Choroid plexus epithelial cell (primary cell): Measurements from ENCODE around the gene RIPOR3.
"Not testable (repeated sequence)": the region's sequence is repeated elsewhere in the genome, so short reads cannot be mapped to it uniquely, and the experiment has no call there.

Experiments
- DNase-seq: peaks from one replicate; pipeline ENCODE4 v3.0.0-alpha.2; 2010; ENCODE audit warnings: low read depth
- H3K4me3 ChIP-seq: 2 replicates; pipeline ENCODE4 v1.5.1; 2011; ENCODE audit warnings: low read depth, mild to moderate bottlenecking, control low read depth, low read length, moderate library complexity
- TF ChIP-seq, protein P1 (sequence below): conservative IDR thresholded peaks from 2 replicates; pipeline ENCODE4 v1.5.1; 2011; ENCODE audit warnings: low read depth, mild to moderate bottlenecking, control low read depth, inconsistent platforms, low read length, moderate library complexity

Gene RIPOR3

DNA sequence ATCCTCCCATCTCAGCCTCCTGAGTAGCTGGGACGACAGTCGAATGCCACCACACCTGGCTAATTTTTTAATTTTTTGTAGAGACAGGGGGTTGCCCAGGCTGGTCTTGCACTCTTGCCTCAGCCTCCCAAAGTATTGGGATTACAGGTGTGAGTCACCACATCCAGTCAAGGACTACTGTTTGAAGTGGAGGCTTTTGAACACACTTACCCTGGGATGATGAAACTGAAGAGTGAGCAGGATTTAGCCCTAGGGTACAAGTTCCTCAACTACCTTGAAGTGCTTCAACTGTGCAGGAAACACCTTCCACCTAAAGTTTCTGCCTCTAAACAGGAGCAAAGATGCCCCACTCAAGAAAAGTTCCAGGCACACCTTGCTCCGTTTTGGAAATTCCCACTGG lies 24.4 kb upstream of the RIPOR3 start:
- TF ChIP-seq, protein P1, sequence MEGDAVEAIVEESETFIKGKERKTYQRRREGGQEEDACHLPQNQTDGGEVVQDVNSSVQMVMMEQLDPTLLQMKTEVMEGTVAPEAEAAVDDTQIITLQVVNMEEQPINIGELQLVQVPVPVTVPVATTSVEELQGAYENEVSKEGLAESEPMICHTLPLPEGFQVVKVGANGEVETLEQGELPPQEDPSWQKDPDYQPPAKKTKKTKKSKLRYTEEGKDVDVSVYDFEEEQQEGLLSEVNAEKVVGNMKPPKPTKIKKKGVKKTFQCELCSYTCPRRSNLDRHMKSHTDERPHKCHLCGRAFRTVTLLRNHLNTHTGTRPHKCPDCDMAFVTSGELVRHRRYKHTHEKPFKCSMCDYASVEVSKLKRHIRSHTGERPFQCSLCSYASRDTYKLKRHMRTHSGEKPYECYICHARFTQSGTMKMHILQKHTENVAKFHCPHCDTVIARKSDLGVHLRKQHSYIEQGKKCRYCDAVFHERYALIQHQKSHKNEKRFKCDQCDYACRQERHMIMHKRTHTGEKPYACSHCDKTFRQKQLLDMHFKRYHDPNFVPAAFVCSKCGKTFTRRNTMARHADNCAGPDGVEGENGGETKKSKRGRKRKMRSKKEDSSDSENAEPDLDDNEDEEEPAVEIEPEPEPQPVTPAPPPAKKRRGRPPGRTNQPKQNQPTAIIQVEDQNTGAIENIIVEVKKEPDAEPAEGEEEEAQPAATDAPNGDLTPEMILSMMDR: no peak
- no peak for DNase-seq
- H3K4me3 ChIP-seq: no peak overlapping the region

DNA sequence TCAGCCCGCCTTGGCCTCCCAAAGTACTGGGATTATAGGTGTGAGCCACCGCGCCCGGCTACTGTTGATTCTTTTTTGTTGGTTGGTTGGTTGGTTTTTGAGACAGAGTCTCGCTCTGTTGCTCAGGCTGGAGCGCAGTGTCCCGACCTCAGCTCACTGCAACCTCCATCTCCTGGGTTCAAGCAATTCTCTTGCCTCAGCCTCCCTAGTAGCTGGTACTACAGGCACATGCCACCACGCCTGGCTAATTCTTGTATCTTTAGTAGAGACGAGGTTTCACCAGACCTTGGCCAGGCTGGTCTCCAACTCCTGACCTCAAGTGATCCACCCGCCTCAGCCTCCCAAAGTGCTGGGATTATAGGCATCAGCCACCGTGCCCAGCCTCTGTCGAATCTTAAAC lies 23.1 kb upstream of the RIPOR3 start:
- DNase-seq: not testable (repeated sequence)

DNA sequence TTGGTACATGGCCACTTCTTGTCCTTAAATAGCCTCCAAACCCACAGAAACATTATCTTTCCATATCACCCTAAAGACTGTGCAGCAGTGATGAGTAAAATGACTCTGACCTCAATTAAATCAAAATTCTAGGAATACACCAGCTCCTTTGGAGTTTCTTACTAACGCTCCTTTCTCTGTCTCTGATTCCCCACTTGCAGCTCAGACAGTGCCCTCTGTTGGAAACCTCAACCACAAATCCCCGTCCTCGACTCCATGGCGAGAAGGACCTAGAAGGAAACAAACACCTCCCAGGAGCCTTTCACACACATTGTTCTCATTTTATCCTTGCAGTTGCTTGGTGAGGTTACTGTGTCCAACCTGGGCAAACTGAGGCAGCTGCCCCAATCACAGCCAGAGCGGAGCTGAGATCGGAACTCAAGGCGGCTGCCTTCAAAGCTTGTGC lies 22.3 kb upstream of the RIPOR3 start:
- DNase-seq: peak; percentile 85
- no peak overlapping the region for H3K4me3 ChIP-seq

More for the DNA sequence above, 23.1 kb upstream of the RIPOR3 start:
- H3K4me3 ChIP-seq: not testable (repeated sequence)

DNA sequence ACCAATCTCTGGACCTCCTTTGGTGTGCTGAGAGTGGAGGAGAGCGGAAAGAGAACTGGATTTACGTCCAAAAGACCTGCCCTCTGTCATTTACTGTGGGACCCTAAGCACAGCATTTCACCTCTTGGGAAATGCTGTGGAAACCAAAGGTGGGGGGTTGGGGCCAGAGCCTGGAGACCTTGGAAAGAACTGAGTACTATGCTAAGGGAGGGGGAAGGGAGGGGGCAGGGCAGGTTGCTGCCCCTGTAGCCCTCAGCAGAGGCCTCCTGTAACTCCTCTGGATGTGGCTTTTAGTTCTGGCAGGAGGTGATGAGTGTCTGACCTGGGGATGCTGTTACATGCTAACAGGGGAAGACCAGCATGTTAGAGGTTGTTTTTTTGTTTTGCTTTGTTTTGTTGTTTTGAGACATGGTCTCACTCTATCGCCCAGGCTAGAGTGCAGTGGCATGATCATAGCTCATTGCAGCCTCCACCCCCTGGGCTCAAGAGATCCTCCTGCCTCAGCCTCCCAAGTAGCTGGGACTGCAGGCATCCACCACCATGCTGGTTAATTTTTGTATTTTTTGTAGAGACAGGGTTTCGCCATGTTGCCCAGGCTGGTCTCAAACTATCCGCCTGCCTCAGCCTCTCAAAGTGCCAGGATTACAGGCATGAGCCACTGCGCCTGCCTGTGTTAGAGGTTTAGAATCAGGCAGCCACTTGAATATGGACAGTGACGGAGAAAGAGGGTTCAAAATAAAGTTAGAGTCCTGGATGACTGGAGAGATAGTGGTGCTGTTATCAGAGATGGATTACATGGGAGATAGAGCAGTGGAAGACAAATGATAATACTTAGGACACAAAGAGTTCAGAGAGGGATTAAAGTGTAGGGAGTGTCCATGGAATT lies 21.7 kb upstream of the RIPOR3 start:
- H3K4me3 ChIP-seq: no peak overlapping the region
- TF ChIP-seq, protein P1: no peak
- DNase-seq: no peak

More for the DNA sequence above, 22.3 kb upstream of the RIPOR3 start:
- TF ChIP-seq, protein P1: peak; percentile 83

- TF ChIP-seq, protein P1: no peak
- H3K4me3 ChIP-seq: no peak overlapping the region
- DNase-seq: no peak
These were observed 19.9 kb upstream of the RIPOR3 start for GRCh38 chr20:50711113-50711825.

- no peak overlapping the region for H3K4me3 ChIP-seq
- TF ChIP-seq, protein P1: no peak
- DNase-seq: peak; percentile 40
These were observed 19.2 kb upstream of the RIPOR3 start for GRCh38 chr20:50710492-50711063.

DNA sequence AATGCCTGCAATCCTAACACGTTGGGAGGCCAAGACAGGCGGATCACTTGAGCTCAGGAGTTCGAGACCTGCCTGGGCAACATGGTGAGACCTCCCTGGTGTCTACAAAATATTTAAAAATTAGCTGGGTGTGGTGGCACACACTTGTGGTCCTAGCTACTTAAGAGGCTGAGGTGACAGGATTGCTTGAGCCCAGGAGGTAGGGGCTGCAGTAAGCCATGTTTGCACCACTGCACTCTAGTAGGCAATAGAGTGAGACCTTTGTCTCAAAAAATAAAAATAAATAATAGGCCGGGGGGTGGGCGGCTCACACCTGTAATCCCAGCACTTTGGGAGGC lies 18.3 kb upstream of the RIPOR3 start:
- H3K4me3 ChIP-seq: no peak overlapping the region
- DNase-seq: no peak
- TF ChIP-seq, protein P1: no peak
